GM19397 (cell line): Measurements from ENCODE around the gene KRTAP5-3.

Experiments used
- ATAC-seq: cut with Tn5 transposase; IDR thresholded peaks from one replicate; pipeline ENCODE4 v1.9.1; 2021; ENCODE audit warnings: mild to moderate bottlenecking, moderate library complexity; ENCODE audit not compliant: unreplicated experiment

KRTAP5-3 gene

GRCh38 chr11:1566381-1567051, 41.7 kb downstream of the KRTAP5-3 start:
- ATAC-seq: no peak

- ATAC-seq: no peak
Observed at GRCh38 chr11:1565904-1566247, 42.4 kb downstream of the KRTAP5-3 start.

- no peak for ATAC-seq
Observed at GRCh38 chr11:1565173-1565903, 42.9 kb downstream of the KRTAP5-3 start.

- no peak for ATAC-seq
Observed at GRCh38 chr11:1564535-1565172, 43.6 kb downstream of the KRTAP5-3 start.

DNA sequence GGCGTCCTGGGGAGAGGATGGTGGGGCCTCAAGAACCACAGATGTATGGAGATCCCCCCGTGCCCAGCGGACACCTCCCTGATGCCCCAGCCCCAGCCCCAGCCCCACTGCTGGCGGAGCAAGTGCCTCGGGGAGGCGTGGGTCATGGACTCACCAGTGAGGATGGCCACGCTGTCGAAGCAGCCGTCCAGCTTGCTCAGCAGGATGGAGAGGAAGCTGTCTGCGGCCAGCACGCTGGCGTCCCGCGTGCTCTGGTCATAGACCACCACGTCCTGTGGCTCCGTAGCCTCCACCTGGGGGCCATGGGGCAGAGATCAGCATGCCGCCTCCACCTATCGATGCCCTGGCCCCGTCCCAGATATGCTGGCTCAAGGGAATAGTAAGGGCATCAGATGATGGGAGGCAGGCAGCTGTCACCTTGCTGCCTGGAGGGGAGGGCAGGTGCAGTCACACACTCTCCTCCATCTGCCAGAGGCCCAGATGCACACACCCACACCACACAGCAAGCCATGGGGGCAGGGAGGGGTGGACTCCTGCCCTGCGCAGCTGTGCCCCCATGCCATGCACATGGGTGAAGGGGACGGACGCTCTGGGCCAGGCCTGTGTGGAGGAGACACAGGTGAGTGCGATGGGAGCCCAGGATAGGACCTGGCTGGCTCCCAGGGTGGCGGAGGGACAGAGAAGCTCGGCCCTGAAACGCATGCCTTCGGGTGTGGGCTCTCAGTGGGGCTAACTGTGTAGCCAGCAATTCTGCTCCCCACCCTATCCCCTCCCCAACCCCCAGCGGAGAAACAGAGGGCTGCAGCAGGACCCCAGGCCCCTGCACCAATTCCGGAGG, 44.3 kb downstream of the KRTAP5-3 start:
- ATAC-seq: no peak

- ATAC-seq: no peak
Observed at GRCh38 chr11:1563149-1563638, 45.1 kb downstream of the KRTAP5-3 start.

DNA sequence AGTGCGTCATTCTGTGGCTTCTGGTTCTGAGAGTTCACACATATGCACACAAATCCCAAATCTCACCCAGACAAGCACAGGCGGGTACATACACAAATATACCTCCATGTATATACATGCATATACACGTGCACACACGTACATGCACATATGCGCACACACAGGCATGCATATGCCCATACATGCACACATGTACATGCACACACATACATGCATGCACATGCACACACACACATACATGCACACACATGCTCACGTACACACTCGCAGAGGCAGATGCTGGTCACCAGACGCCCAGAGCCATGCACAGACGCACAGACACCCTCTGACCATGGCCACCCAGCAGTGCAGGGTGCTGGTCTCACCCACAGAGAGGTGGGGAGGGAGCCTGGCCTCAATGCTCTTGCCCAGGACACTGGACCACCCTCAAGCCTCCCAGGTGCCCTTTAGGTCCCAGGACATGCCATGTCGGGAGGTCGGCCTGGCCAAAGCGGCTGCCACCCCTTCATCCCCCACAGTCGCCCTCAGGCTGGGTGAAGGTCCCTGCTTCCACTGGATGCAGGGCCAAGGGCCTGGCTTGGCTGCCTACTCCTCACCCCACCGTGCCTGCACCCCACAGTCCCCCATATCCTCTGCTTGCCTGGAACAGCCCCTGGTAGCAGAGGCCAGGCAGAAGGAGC, 45.7 kb downstream of the KRTAP5-3 start:
- no peak for ATAC-seq

DNA sequence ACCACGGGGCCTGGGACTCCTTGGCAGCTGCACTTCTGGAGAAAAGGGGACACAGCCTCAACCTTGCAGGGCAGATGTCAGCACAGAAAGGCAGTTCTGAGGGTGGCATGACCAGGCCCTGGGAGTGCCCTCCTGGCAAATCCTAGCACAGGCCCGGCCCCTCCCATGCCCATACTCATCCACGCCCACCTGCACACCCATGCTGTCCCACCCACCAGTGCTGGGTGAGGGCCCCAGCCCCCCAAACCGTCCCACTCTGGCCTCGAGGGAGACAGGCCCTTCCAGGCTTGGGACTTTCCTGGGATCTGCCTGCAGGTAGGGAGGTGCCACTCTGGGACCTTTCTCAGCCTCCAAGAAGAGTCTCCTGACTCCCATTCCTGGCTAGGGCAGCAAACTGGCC, 46.3 kb downstream of the KRTAP5-3 start:
- no peak for ATAC-seq

DNA sequence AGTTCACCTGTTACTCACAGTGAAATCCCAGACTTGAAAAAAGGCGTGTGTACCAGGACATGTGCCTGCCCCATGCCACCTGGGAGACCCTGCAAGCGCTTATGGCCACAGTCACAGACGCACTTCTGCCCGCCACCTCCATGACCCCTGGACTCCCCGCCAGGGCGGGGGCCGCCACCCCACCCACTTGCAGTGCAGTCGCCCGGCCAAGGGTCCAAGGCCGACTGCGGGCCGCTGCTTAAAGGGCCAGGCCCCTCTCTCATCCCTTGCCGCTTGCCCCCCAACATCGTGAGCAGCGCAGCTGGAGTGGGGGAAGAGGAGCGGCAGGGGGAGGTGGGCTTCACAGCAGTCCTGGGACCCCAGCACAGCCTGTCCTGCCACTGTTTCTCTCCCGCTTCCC, 47.0 kb downstream of the KRTAP5-3 start:
- ATAC-seq: no peak

DNA sequence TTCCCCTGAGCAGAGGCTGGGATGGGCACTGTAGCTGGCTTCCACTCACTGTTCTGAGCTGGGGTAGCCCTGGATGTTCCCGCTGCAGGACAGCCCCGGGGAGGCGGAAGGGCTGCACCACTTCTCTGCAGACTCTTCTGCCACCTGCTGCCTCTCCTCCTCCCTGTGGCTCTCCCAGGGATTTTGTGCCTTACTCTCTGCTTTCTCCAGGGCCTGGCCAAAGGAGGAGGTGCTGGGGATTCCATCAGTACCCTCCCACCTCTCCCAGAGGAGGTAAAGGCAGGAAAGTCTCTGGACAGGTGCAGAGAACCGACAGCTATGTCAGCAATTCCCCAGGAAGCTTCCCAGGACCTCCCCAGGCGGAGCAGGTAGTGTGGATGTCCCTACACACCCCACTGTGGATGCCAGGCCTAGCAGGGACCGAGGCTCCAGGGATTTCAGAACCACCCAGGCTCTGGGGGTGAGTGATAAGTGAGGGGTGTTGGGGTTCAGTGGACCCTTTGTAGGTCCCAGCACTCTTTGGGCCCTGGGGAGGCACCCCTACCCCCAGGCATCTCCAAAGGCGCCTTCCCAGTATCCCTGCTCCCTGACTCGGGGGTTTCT, 47.5 kb downstream of the KRTAP5-3 start:
- no peak for ATAC-seq

DNA sequence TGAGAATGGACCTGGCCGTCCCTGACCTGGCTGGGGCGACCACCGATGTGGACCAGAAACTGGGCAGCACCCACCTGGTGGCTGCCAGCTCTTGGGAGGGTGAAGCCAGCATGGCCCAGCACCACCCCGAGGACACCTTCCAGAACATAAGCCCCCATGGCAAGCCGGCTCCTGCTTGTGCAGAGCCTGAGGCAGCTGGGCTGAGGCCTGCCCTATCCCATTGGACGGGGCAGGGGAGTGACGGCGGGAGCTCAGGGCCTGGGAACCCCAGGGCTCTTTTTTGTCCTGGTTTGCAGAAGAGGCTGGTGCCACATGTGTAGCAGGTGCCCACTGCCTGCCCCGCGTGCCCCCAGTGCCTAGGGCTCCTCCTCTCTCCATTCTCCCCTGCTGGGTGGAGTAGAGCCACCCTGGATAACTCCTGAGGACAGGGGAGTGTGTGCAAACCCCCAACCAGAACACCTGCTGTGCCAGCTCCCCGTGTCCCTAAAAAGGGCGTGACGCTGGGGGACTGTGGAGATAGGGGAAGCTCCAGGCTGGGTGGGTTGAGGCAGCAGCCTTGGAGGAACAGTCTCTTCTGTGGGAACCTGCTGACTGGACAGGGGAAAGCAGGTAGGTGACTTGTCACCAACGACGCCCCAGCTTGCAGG, 48.1 kb downstream of the KRTAP5-3 start:
- no peak for ATAC-seq

GRCh38 chr11:1559111-1559951, 48.9 kb downstream of the KRTAP5-3 start:
- no peak for ATAC-seq

DNA sequence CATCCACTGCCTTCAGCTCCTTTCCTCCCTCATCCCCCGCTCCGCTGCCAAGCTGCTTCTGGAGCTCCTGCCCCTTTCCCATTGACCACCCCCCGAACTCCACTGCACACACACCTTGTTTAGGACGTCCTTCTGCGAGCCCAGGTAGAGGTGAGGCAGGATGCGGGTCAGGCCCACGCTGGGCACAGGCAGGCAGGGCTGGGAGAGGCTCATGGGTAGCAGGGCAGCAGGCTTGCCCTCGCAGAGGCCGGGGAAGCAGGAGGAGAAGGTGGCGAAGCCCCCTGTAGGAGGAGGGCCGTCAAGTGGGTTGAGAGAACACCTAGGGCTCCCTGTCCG, 49.5 kb downstream of the KRTAP5-3 start:
- ATAC-seq: no peak

- ATAC-seq: no peak
Observed at GRCh38 chr11:1557904-1558774, 50.1 kb downstream of the KRTAP5-3 start.
